ENCODE data around the gene IGF1.

Gene IGF1

GRCh38 chr12:102401087-102401486 is 79.3 kb downstream of the IGF1 start:
- H3K4me1 ChIP-seq (ENCODE audit: control insufficient read depth, insufficient read depth, low read length) = peaks cover 4% of the 10 kb centered on the region
- no peaks in the 10 kb centered on the region for H3K27me3 ChIP-seq (replicated peaks; ENCODE audit: control insufficient read depth, insufficient read depth, low read length)
- H3K9me3 ChIP-seq (ENCODE audit: control insufficient read depth, low read length) = no peaks in the 10 kb centered on the region
- no peak for DNase-seq (ENCODE audit: low read depth)
- H3K9ac ChIP-seq (ENCODE audit: low read length) = no peak overlapping the region
- peaks cover 10% of the 10 kb centered on the region for H3K36me3 ChIP-seq (ENCODE audit: control insufficient read depth, insufficient read depth, low read length, severe bottlenecking)
- no peak overlapping the region for H3K4me3 ChIP-seq (ENCODE audit: low read length)

- Histone ChIP-seq H3K4me3 (ENCODE audit: low read length) (no peak overlapping the region), H3K9me3 (ENCODE audit: control insufficient read depth, low read length) (no peaks in the 10 kb centered on the region), H3K9ac (ENCODE audit: low read length) (no peak overlapping the region), H3K27me3 (replicated peaks; ENCODE audit: control insufficient read depth, insufficient read depth, low read length) (no peaks in the 10 kb centered on the region), H3K4me1 (ENCODE audit: control insufficient read depth, insufficient read depth, low read length) (peaks cover 4% of the 10 kb centered on the region), H3K36me3 (ENCODE audit: control insufficient read depth, insufficient read depth, low read length, severe bottlenecking) (peaks cover 10% of the 10 kb centered on the region)
- no peak for DNase-seq (ENCODE audit: low read depth)
These were observed 80.7 kb downstream of the IGF1 start for GRCh38 chr12:102399653-102400052.

GRCh38 chr12:102396276-102396675 is 84.1 kb downstream of the IGF1 start:
- H3K27me3 ChIP-seq (replicated peaks; ENCODE audit: control insufficient read depth, insufficient read depth, low read length) = no peaks in the 10 kb centered on the region
- peaks cover 4% of the 10 kb centered on the region for H3K4me1 ChIP-seq (ENCODE audit: control insufficient read depth, insufficient read depth, low read length)
- DNase-seq (ENCODE audit: low read depth) = no peak
- H3K9ac ChIP-seq (ENCODE audit: low read length) = no peak overlapping the region
- H3K36me3 ChIP-seq (ENCODE audit: control insufficient read depth, insufficient read depth, low read length, severe bottlenecking) = peaks cover 4% of the 10 kb centered on the region
- H3K9me3 ChIP-seq (ENCODE audit: control insufficient read depth, low read length) = no peaks in the 10 kb centered on the region
- no peak overlapping the region for H3K4me3 ChIP-seq (ENCODE audit: low read length)

GRCh38 chr12:102394200-102394599 is 86.2 kb downstream of the IGF1 start:
- Histone ChIP-seq H3K4me3 (ENCODE audit: low read length) (no peak overlapping the region), H3K9ac (ENCODE audit: low read length) (no peak overlapping the region), H3K36me3 (ENCODE audit: control insufficient read depth, insufficient read depth, low read length, severe bottlenecking) (no peaks in the 10 kb centered on the region), H3K9me3 (ENCODE audit: control insufficient read depth, low read length) (no peaks in the 10 kb centered on the region), H3K27me3 (replicated peaks; ENCODE audit: control insufficient read depth, insufficient read depth, low read length) (no peaks in the 10 kb centered on the region), H3K4me1 (ENCODE audit: control insufficient read depth, insufficient read depth, low read length) (peaks cover 12% of the 10 kb centered on the region)
- no peak for DNase-seq (ENCODE audit: low read depth)

GRCh38 chr12:102390068-102390467 is 90.3 kb downstream of the IGF1 start:
- Histone ChIP-seq H3K36me3 (ENCODE audit: control insufficient read depth, insufficient read depth, low read length, severe bottlenecking) (no peaks in the 10 kb centered on the region), H3K4me3 (ENCODE audit: low read length) (no peak overlapping the region), H3K9me3 (ENCODE audit: control insufficient read depth, low read length) (peaks cover 8% of the 10 kb centered on the region), H3K27me3 (replicated peaks; ENCODE audit: control insufficient read depth, insufficient read depth, low read length) (no peaks in the 10 kb centered on the region), H3K9ac (ENCODE audit: low read length) (no peak overlapping the region), H3K4me1 (ENCODE audit: control insufficient read depth, insufficient read depth, low read length) (peaks cover 22% of the 10 kb centered on the region)
- no peak for DNase-seq (ENCODE audit: low read depth)

GRCh38 chr12:102388469-102388868 is 91.9 kb downstream of the IGF1 start:
- no peak overlapping the region for H3K4me3 ChIP-seq (ENCODE audit: low read length)
- H3K9ac ChIP-seq (ENCODE audit: low read length) = no peak overlapping the region
- H3K36me3 ChIP-seq (ENCODE audit: control insufficient read depth, insufficient read depth, low read length, severe bottlenecking) = no peaks in the 10 kb centered on the region
- DNase-seq (ENCODE audit: low read depth) = peak; percentile 52
- peaks cover 22% of the 10 kb centered on the region for H3K4me1 ChIP-seq (ENCODE audit: control insufficient read depth, insufficient read depth, low read length)
- peaks cover 22% of the 10 kb centered on the region for H3K9me3 ChIP-seq (ENCODE audit: control insufficient read depth, low read length)
- no peaks in the 10 kb centered on the region for H3K27me3 ChIP-seq (replicated peaks; ENCODE audit: control insufficient read depth, insufficient read depth, low read length)

GRCh38 chr12:102385343-102385742 is 95.0 kb downstream of the IGF1 start:
- no peak overlapping the region for H3K9ac ChIP-seq (ENCODE audit: low read length)
- H3K36me3 ChIP-seq (ENCODE audit: control insufficient read depth, insufficient read depth, low read length, severe bottlenecking) = no peaks in the 10 kb centered on the region
- H3K27me3 ChIP-seq (replicated peaks; ENCODE audit: control insufficient read depth, insufficient read depth, low read length) = no peaks in the 10 kb centered on the region
- no peak for DNase-seq (ENCODE audit: low read depth)
- no peak overlapping the region for H3K4me3 ChIP-seq (ENCODE audit: low read length)
- peaks cover 30% of the 10 kb centered on the region for H3K9me3 ChIP-seq (ENCODE audit: control insufficient read depth, low read length)
- H3K4me1 ChIP-seq (ENCODE audit: control insufficient read depth, insufficient read depth, low read length) = peaks cover 25% of the 10 kb centered on the region

GRCh38 chr12:102379346-102380162 is 100.8 kb downstream of the IGF1 start:
- Histone ChIP-seq H3K27me3 (replicated peaks; ENCODE audit: control insufficient read depth, insufficient read depth, low read length) (no peaks in the 10 kb centered on the region), H3K36me3 (ENCODE audit: control insufficient read depth, insufficient read depth, low read length, severe bottlenecking) (no peaks in the 10 kb centered on the region), H3K4me3 (ENCODE audit: low read length) (no peak overlapping the region), H3K4me1 (ENCODE audit: control insufficient read depth, insufficient read depth, low read length) (peaks cover 46% of the 10 kb centered on the region), H3K9ac (ENCODE audit: low read length) (peak overlapping the region; percentile 18), H3K9me3 (ENCODE audit: control insufficient read depth, low read length) (peaks cover 19% of the 10 kb centered on the region)
- no peak for DNase-seq (ENCODE audit: low read depth)

GRCh38 chr12:102376781-102377180 is 103.6 kb downstream of the IGF1 start:
- Histone ChIP-seq H3K36me3 (ENCODE audit: control insufficient read depth, insufficient read depth, low read length, severe bottlenecking) (no peaks in the 10 kb centered on the region), H3K4me1 (ENCODE audit: control insufficient read depth, insufficient read depth, low read length) (peaks cover 59% of the 10 kb centered on the region), H3K9ac (ENCODE audit: low read length) (peak overlapping the region; percentile 5), H3K9me3 (ENCODE audit: control insufficient read depth, low read length) (no peaks in the 10 kb centered on the region), H3K4me3 (ENCODE audit: low read length) (no peak overlapping the region), H3K27me3 (replicated peaks; ENCODE audit: control insufficient read depth, insufficient read depth, low read length) (no peaks in the 10 kb centered on the region)
- no peak for DNase-seq (ENCODE audit: low read depth)

GRCh38 chr12:102376181-102376747 is 104.1 kb downstream of the IGF1 start:
- Histone ChIP-seq H3K9me3 (ENCODE audit: control insufficient read depth, low read length) (no peaks in the 10 kb centered on the region), H3K36me3 (ENCODE audit: control insufficient read depth, insufficient read depth, low read length, severe bottlenecking) (no peaks in the 10 kb centered on the region), H3K27me3 (replicated peaks; ENCODE audit: control insufficient read depth, insufficient read depth, low read length) (no peaks in the 10 kb centered on the region), H3K4me3 (ENCODE audit: low read length) (no peak overlapping the region), H3K4me1 (ENCODE audit: control insufficient read depth, insufficient read depth, low read length) (peaks cover 62% of the 10 kb centered on the region), H3K9ac (ENCODE audit: low read length) (peak overlapping the region; percentile 42)
- peak; percentile 13 for DNase-seq (ENCODE audit: low read depth)

GRCh38 chr12:102374190-102374589 is 106.2 kb downstream of the IGF1 start:
- DNase-seq (ENCODE audit: low read depth) = no peak
- Histone ChIP-seq H3K36me3 (ENCODE audit: control insufficient read depth, insufficient read depth, low read length, severe bottlenecking) (no peaks in the 10 kb centered on the region), H3K27me3 (replicated peaks; ENCODE audit: control insufficient read depth, insufficient read depth, low read length) (no peaks in the 10 kb centered on the region), H3K9me3 (ENCODE audit: control insufficient read depth, low read length) (no peaks in the 10 kb centered on the region), H3K4me3 (ENCODE audit: low read length) (no peak overlapping the region), H3K4me1 (ENCODE audit: control insufficient read depth, insufficient read depth, low read length) (peaks cover 48% of the 10 kb centered on the region), H3K9ac (ENCODE audit: low read length) (no peak overlapping the region)

Measured in adipocyte (in vitro differentiated cells).